HPDE6-E6E7 (cell line): ENCODE data around the gene ADGRL3.
"Not testable (repeated sequence)": the region's sequence is repeated elsewhere in the genome, so short reads cannot be mapped to it uniquely, and the experiment has no call there.

Source experiments
- DNase-seq: peaks from one replicate; pipeline ENCODE4 v3.0.0; 2011; ENCODE audit warnings: missing footprints; ENCODE audit errors: extremely low spot score

ADGRL3 gene

GRCh38 chr4:61205066-61205465 lies 4.9 kb downstream of the ADGRL3 start:
- no peak for DNase-seq

GRCh38 chr4:61207156-61207555 lies 7.0 kb downstream of the ADGRL3 start:
- DNase-seq = not testable (repeated sequence)

- no peak for DNase-seq
Observed at GRCh38 chr4:61210186-61210939, 10.2 kb downstream of the ADGRL3 start.

- no peak for DNase-seq
Observed at GRCh38 chr4:61211781-61212180, 11.7 kb downstream of the ADGRL3 start.

GRCh38 chr4:61212788-61213187 lies 12.7 kb downstream of the ADGRL3 start:
- no peak for DNase-seq

- no peak for DNase-seq
Observed at GRCh38 chr4:61214680-61215079, 14.6 kb downstream of the ADGRL3 start.

- DNase-seq = no peak
Observed at GRCh38 chr4:61217222-61217621, 17.1 kb downstream of the ADGRL3 start.

- DNase-seq = no peak
Observed at GRCh38 chr4:61220556-61220955, 20.4 kb downstream of the ADGRL3 start.

GRCh38 chr4:61223385-61223784 lies 23.3 kb downstream of the ADGRL3 start:
- DNase-seq = no peak

- DNase-seq = no peak
Observed at GRCh38 chr4:61224573-61224972, 24.4 kb downstream of the ADGRL3 start.

- no peak for DNase-seq
Observed at GRCh38 chr4:61225656-61226055, 25.5 kb downstream of the ADGRL3 start.

- no peak for DNase-seq
Observed at GRCh38 chr4:61231421-61231820, 31.3 kb downstream of the ADGRL3 start.

- no peak for DNase-seq
Observed at GRCh38 chr4:61239250-61239649, 39.1 kb downstream of the ADGRL3 start.

- no peak for DNase-seq
Observed at GRCh38 chr4:61243962-61244361, 43.8 kb downstream of the ADGRL3 start.

- DNase-seq = no peak
Observed at GRCh38 chr4:61245069-61245714, 45.1 kb downstream of the ADGRL3 start.

GRCh38 chr4:61246034-61246433 lies 45.9 kb downstream of the ADGRL3 start:
- DNase-seq = no peak

- DNase-seq = no peak
Observed at GRCh38 chr4:61248705-61249104, 48.6 kb downstream of the ADGRL3 start.

GRCh38 chr4:61251129-61251528 lies 51.0 kb downstream of the ADGRL3 start:
- DNase-seq = no peak

- peak; percentile 20 for DNase-seq
Observed at GRCh38 chr4:61254406-61254805, 54.3 kb downstream of the ADGRL3 start.

GRCh38 chr4:61273233-61273632 lies 73.1 kb downstream of the ADGRL3 start:
- no peak for DNase-seq

GRCh38 chr4:61274286-61274685 lies 74.2 kb downstream of the ADGRL3 start:
- no peak for DNase-seq

- no peak for DNase-seq
Observed at GRCh38 chr4:61275241-61275640, 75.1 kb downstream of the ADGRL3 start.

GRCh38 chr4:61276029-61276428 lies 75.9 kb downstream of the ADGRL3 start:
- no peak for DNase-seq
